ENCODE data around the gene TLE4. TPM values are rescaled to one million over a fixed set of nuclear protein-coding genes. Genes with fewer than 3 reads are reported as not detected.

TLE4 gene
- total and polyA plus RNA-seq, 2 donors (not counting 1 experiment from before 2014, with no cell fraction given) = 34.7 to 57.3 TPM

GRCh38 chr9:79630521-79631403 is 59.0 kb downstream of the TLE4 start:
- POLR2A ChIA-PET = no interaction called here
- Histone ChIP-seq H3K4me2 (replicated peaks; ENCODE audit: low read depth, low read length, poor library complexity, severe bottlenecking) (no peak overlapping the region), H3K9me3 (ENCODE audit: control extremely low read depth in 1 of 3, control insufficient read depth in 2 of 3, insufficient read depth in 1 of 3, low read length in 2 of 3) (no peaks in the 10 kb centered on the region), H3K9ac (ENCODE audit: low read length) (no peak overlapping the region), H3K4me1 (ENCODE audit: control insufficient read depth in 2 of 2, insufficient read depth in 2 of 2, low read length in 2 of 2) (peaks cover 5 to 12% of the 10 kb centered on the region in 2 donors), H3K36me3 (replicated peaks in 1 of 2; ENCODE audit: control extremely low read depth in 1 of 2, control insufficient read depth in 1 of 2, extremely low read depth in 1 of 2, insufficient read depth in 2 of 2, low read length in 1 of 2) (peaks cover 0 to 1% of the 10 kb centered on the region in 2 experiments), H2AFZ (ENCODE audit: insufficient read depth, low read depth, low read length, poor library complexity, severe bottlenecking) (no peak overlapping the region), H3K27me3 (replicated peaks in 1 of 4; ENCODE audit: control extremely low read depth in 1 of 4, control insufficient read depth in 3 of 4, insufficient read depth in 4 of 4, low read length in 3 of 4) (no peaks in the 10 kb centered on the region), H3K79me2 (ENCODE audit: control insufficient read depth, insufficient read depth, low read length) (peaks cover 82% of the 10 kb centered on the region), H4K20me1 (ENCODE audit: control insufficient read depth, insufficient read depth, low read length, poor library complexity, severe bottlenecking) (peaks cover 45% of the 10 kb centered on the region), H3K4me3 (ENCODE audit: control extremely low read depth in 1 of 5, extremely low read depth in 1 of 5, insufficient read depth in 1 of 5, low read depth in 2 of 5, low read length in 4 of 5) (no peak overlapping the region), H3K27ac (ENCODE audit: low read length in 2 of 2) (no peak overlapping the region)
- Mint-ChIP-seq H3K4me3 (no peak overlapping the region), H3K9me3 (ENCODE audit: insufficient read depth) (no peaks in the 10 kb centered on the region), H3K4me1 (peaks cover 27% of the 10 kb centered on the region), H3K27ac (no peak overlapping the region), H3K27me3 (no peaks in the 10 kb centered on the region)
- CTCF ChIA-PET = no interaction called here
- no CpG with 5 or more reads among the region's 5 CpGs for WGBS (ENCODE audit: insufficient coverage)
- TF ChIP-seq EZH2 (IDR thresholded peaks at IDR 0.05; ENCODE audit: borderline replicate concordance, insufficient read depth, low read depth, low read length, poor library complexity, severe bottlenecking) (no peak), CTCF (IDR thresholded peaks at IDR 0.05) (no peak)
- ATAC-seq (ENCODE audit: low read depth) (no peak), DNase-seq (no peak)
- intact Hi-C loops (cut with micrococcal nuclease) = no loop called here

- intact Hi-C loops (cut with micrococcal nuclease) = no loop called here
- ATAC-seq (ENCODE audit: low read depth) = no peak
- no peak overlapping the region for H3K27ac Mint-ChIP-seq
- Histone ChIP-seq H3K27me3 (replicated peaks in 1 of 4; ENCODE audit: control extremely low read depth in 1 of 4, control insufficient read depth in 3 of 4, insufficient read depth in 4 of 4, low read length in 3 of 4) (no peaks in the 10 kb centered on the region), H3K9me3 (ENCODE audit: control extremely low read depth in 1 of 3, control insufficient read depth in 2 of 3, insufficient read depth in 1 of 3, low read length in 2 of 3) (no peaks in the 10 kb centered on the region), H3K4me1 (ENCODE audit: control insufficient read depth in 2 of 2, insufficient read depth in 2 of 2, low read length in 2 of 2) (peaks cover 5 to 12% of the 10 kb centered on the region in 2 donors), H3K27ac (ENCODE audit: low read length in 2 of 2) (no peak overlapping the region), H3K9ac (ENCODE audit: low read length) (no peak overlapping the region), H2AFZ (ENCODE audit: insufficient read depth, low read depth, low read length, poor library complexity, severe bottlenecking) (no peak overlapping the region), H3K4me2 (replicated peaks; ENCODE audit: low read depth, low read length, poor library complexity, severe bottlenecking) (no peak overlapping the region), H3K36me3 (replicated peaks in 1 of 2; ENCODE audit: control extremely low read depth in 1 of 2, control insufficient read depth in 1 of 2, extremely low read depth in 1 of 2, insufficient read depth in 2 of 2, low read length in 1 of 2) (peaks cover 0 to 4% of the 10 kb centered on the region in 2 experiments), H4K20me1 (ENCODE audit: control insufficient read depth, insufficient read depth, low read length, poor library complexity, severe bottlenecking) (peaks cover 44% of the 10 kb centered on the region), H3K79me2 (ENCODE audit: control insufficient read depth, insufficient read depth, low read length) (peaks cover 72% of the 10 kb centered on the region), H3K4me3 (ENCODE audit: control extremely low read depth in 1 of 5, extremely low read depth in 1 of 5, insufficient read depth in 1 of 5, low read depth in 2 of 5, low read length in 4 of 5) (no peak overlapping the region)
- peaks cover 30% of the 10 kb centered on the region for H3K4me1 Mint-ChIP-seq
- 100% methylated on average over 3 of the region's 5 CpGs for WGBS (ENCODE audit: insufficient coverage)
- no peak for DNase-seq
- POLR2A ChIA-PET = no interaction called here
- H3K27me3 Mint-ChIP-seq = no peaks in the 10 kb centered on the region
- CTCF ChIA-PET = no interaction called here
- no peaks in the 10 kb centered on the region for H3K9me3 Mint-ChIP-seq (ENCODE audit: insufficient read depth)
- no peak overlapping the region for H3K4me3 Mint-ChIP-seq
- TF ChIP-seq CTCF (IDR thresholded peaks at IDR 0.05) (no peak), EZH2 (IDR thresholded peaks at IDR 0.05; ENCODE audit: borderline replicate concordance, insufficient read depth, low read depth, low read length, poor library complexity, severe bottlenecking) (no peak)
Observed at GRCh38 chr9:79632060-79632459, 60.3 kb downstream of the TLE4 start.

All from B cell (primary cell).